HG03095 (cell line): ENCODE data around the gene CCER1.

Experiments used
- ATAC-seq: cut with Tn5 transposase; IDR thresholded peaks from one replicate; pipeline ENCODE4 v1.9.1; 2021; ENCODE audit warnings: moderate library complexity; ENCODE audit not compliant: unreplicated experiment

The CCER1 gene

GRCh38 chr12:90924406-90924805 lies 30.6 kb downstream of the CCER1 start:
- ATAC-seq, result no peak

- ATAC-seq, result no peak
Measured at GRCh38 chr12:90922145-90922627, 32.8 kb downstream of the CCER1 start.

- no peak for ATAC-seq
Measured at GRCh38 chr12:90921536-90921935, 33.4 kb downstream of the CCER1 start.

- no peak for ATAC-seq
Measured at GRCh38 chr12:90920222-90920621, 34.8 kb downstream of the CCER1 start.

GRCh38 chr12:90917431-90917830 lies 37.5 kb downstream of the CCER1 start:
- ATAC-seq, result no peak

GRCh38 chr12:90916516-90916915 lies 38.5 kb downstream of the CCER1 start:
- ATAC-seq, result no peak

- ATAC-seq, result no peak
Measured at GRCh38 chr12:90915353-90915752, 39.6 kb downstream of the CCER1 start.

- no peak for ATAC-seq
Measured at GRCh38 chr12:90910958-90911357, 44.0 kb downstream of the CCER1 start.

GRCh38 chr12:90909069-90909770 lies 45.8 kb downstream of the CCER1 start:
- no peak for ATAC-seq

- no peak for ATAC-seq
Measured at GRCh38 chr12:90908465-90908864, 46.5 kb downstream of the CCER1 start.

- no peak for ATAC-seq
Measured at GRCh38 chr12:90905691-90906370, 49.1 kb downstream of the CCER1 start.

GRCh38 chr12:90902596-90902995 lies 52.4 kb downstream of the CCER1 start:
- ATAC-seq, result no peak
